ENCODE data around the gene FAM78B. TPM values are rescaled to one million over a fixed set of nuclear protein-coding genes. Genes with fewer than 3 reads are reported as not detected.

Gene FAM78B
- total RNA-seq, 1 experiment from 2014 or later = 0.41 TPM

GRCh38 chr1:166084613-166085012, 82.2 kb downstream of the FAM78B start:
- no peak overlapping the region for H3K27ac ChIP-seq (ENCODE audit: low read length)
- H3K36me3 ChIP-seq (ENCODE audit: control insufficient read depth, insufficient read depth, low read length) = no peaks in the 10 kb centered on the region
- TF ChIP-seq CTCF (IDR thresholded peaks at IDR 0.05) (no peak), TCF7L2 (IDR thresholded peaks at IDR 0.05; ENCODE audit: low read depth, low read length) (no peak), SIN3A (IDR thresholded peaks at IDR 0.05; ENCODE audit: borderline replicate concordance, insufficient read depth, low read depth, low read length) (no peak), POLR2AphosphoS5 (IDR thresholded peaks at IDR 0.05; ENCODE audit: low read depth, low read length) (no peak)
- TF ChIP-seq, protein P1, sequence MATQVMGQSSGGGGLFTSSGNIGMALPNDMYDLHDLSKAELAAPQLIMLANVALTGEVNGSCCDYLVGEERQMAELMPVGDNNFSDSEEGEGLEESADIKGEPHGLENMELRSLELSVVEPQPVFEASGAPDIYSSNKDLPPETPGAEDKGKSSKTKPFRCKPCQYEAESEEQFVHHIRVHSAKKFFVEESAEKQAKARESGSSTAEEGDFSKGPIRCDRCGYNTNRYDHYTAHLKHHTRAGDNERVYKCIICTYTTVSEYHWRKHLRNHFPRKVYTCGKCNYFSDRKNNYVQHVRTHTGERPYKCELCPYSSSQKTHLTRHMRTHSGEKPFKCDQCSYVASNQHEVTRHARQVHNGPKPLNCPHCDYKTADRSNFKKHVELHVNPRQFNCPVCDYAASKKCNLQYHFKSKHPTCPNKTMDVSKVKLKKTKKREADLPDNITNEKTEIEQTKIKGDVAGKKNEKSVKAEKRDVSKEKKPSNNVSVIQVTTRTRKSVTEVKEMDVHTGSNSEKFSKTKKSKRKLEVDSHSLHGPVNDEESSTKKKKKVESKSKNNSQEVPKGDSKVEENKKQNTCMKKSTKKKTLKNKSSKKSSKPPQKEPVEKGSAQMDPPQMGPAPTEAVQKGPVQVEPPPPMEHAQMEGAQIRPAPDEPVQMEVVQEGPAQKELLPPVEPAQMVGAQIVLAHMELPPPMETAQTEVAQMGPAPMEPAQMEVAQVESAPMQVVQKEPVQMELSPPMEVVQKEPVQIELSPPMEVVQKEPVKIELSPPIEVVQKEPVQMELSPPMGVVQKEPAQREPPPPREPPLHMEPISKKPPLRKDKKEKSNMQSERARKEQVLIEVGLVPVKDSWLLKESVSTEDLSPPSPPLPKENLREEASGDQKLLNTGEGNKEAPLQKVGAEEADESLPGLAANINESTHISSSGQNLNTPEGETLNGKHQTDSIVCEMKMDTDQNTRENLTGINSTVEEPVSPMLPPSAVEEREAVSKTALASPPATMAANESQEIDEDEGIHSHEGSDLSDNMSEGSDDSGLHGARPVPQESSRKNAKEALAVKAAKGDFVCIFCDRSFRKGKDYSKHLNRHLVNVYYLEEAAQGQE (IDR thresholded peaks at IDR 0.05; ENCODE audit: insufficient read depth in 1 of 2, low read depth in 2 of 2, low read length in 1 of 2) = no peak
- no peaks in the 10 kb centered on the region for H3K9me3 ChIP-seq (ENCODE audit: control insufficient read depth, insufficient read depth, low read depth, low read length)
- no peak overlapping the region for H3K4me3 ChIP-seq (ENCODE audit: low read depth in 2 of 2, low read length in 2 of 2)
- in situ Hi-C loops (cut with HindIII; ENCODE audit: low pct_unique_long_range_greater_than_20kb, low sequenced_read_pairs) (no loop called here), intact Hi-C loops (cut with micrococcal nuclease; ENCODE audit: unreplicated experiment) (no loop called here)
- ChIA-PET CTCF (no interaction called here), POLR2A (no interaction called here)
- ATAC-seq (no peak), DNase-seq (ENCODE audit: low read depth, low spot score) (no peak)
- BruUV-seq (replicated peaks) = no TSS peak
- no peaks in the 10 kb centered on the region for H3K27me3 ChIP-seq (ENCODE audit: control insufficient read depth, insufficient read depth, low read length)
- H3K4me1 ChIP-seq (ENCODE audit: control insufficient read depth, insufficient read depth, low read length) = no peaks in the 10 kb centered on the region

DNA sequence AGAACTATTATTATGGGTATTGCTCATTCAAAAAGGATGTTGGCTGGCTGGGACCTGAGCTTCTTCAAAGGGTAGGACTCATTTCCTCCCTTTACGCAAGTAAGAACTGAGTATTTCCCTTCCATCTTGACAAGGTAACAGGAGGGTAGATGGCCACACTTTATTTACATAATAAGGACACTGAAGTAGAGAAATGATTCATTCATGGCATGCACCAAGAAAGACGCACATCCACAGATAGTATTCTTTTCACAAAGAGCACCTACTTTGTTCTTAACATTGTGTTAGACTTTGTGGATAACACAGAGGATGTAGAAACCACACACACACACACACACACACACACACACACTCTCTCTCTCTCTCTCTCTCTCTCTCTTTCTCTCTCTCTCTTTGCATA, 82.9 kb downstream of the FAM78B start:
- Histone ChIP-seq H3K4me1 (ENCODE audit: control insufficient read depth, insufficient read depth, low read length) (no peaks in the 10 kb centered on the region), H3K4me3 (ENCODE audit: low read depth in 2 of 2, low read length in 2 of 2) (no peak overlapping the region), H3K27me3 (ENCODE audit: control insufficient read depth, insufficient read depth, low read length) (no peaks in the 10 kb centered on the region), H3K27ac (ENCODE audit: low read length) (no peak overlapping the region), H3K9me3 (ENCODE audit: control insufficient read depth, insufficient read depth, low read depth, low read length) (no peaks in the 10 kb centered on the region), H3K36me3 (ENCODE audit: control insufficient read depth, insufficient read depth, low read length) (no peaks in the 10 kb centered on the region)
- TF ChIP-seq, protein P1 (IDR thresholded peaks at IDR 0.05; ENCODE audit: insufficient read depth in 1 of 2, low read depth in 2 of 2, low read length in 1 of 2) = no peak
- CTCF ChIA-PET = no interaction called here
- BruUV-seq (replicated peaks) = no TSS peak
- ATAC-seq (no peak), DNase-seq (ENCODE audit: low read depth, low spot score) (no peak)
- intact Hi-C loops (cut with micrococcal nuclease; ENCODE audit: unreplicated experiment) (no loop called here), in situ Hi-C loops (cut with HindIII; ENCODE audit: low pct_unique_long_range_greater_than_20kb, low sequenced_read_pairs) (no loop called here)
- POLR2A ChIA-PET = no interaction called here
